ENCODE data around the gene MAP2. TPM values are rescaled to one million over a fixed set of nuclear protein-coding genes. Genes with fewer than 3 reads are reported as not detected.

MAP2 gene
- total and polyA plus RNA-seq, 2 of the 13 experiments (the other 11 are each of a cell fraction or from before 2014, with no cell fraction given) = 0.08 TPM; not detected in 1

DNA sequence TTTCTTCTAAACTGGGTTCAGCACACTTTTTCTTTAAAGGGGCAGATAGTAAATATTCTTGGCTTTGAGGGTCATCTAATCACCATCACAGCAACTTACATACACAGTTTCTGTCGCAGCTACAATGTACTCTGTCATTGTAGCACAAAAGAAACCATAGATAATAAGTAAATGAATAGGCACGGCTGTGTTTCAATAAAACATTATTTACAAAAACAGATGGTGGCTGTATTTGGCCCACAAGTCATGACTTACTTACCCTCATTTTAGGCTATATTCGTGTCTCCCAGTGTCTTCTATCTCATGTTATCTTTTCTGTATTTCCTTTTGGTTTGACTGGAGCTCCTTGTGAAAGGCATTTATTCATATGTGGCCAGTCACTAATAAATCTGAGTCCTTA is 168.3 kb downstream of the MAP2 start:
- Histone ChIP-seq H3K4me1 (ENCODE audit: insufficient read depth, low read length) (no peaks in the 10 kb centered on the region), H3K4me3 (replicated peaks in 1 of 3; ENCODE audit: insufficient read depth in 1 of 3, low read depth in 2 of 3, low read length in 3 of 3) (no peak overlapping the region), H4K20me1 (ENCODE audit: insufficient read depth, low read length) (no peaks in the 10 kb centered on the region), H3K79me2 (ENCODE audit: insufficient read depth, low read length) (no peaks in the 10 kb centered on the region), H3K9me3 (ENCODE audit: low read length) (no peaks in the 10 kb centered on the region), H3K9ac (ENCODE audit: insufficient read depth, low read depth, low read length) (no peak overlapping the region), H2AFZ (ENCODE audit: low read length) (no peak overlapping the region), H3K27ac (ENCODE audit: extremely low read length, insufficient read depth, low read length) (no peak overlapping the region), H3K36me3 (replicated peaks in 1 of 2; ENCODE audit: control insufficient read depth in 1 of 2, insufficient read depth in 2 of 2, low read length in 2 of 2) (no peaks in the 10 kb centered on the region), H3K4me2 (ENCODE audit: low read depth, low read length) (no peak overlapping the region), H3K27me3 (ENCODE audit: control insufficient read depth in 1 of 2, insufficient read depth in 2 of 2, low read length in 2 of 2) (no peaks in the 10 kb centered on the region)
- in situ Hi-C loops (cut with HindIII; ENCODE audit: extremely low pct_ligation_motif_present, low pct_unique_long_range_greater_than_20kb) (no loop called here), intact Hi-C loops (cut with micrococcal nuclease; ENCODE audit: unreplicated experiment) (no loop called here)
- ChIA-PET POLR2A (no interaction called here), CTCF (ENCODE audit: low intra/inter-chr PET ratio, low total read pairs) (no interaction called here)
- DNase-seq (ENCODE audit: low spot score) = no peak
- no TSS peak for BruUV-seq (replicated peaks)
- no peak for FAIRE-seq
- TF ChIP-seq E2F5 (CRISPR knock-in tag; conservative IDR thresholded peaks at IDR 0.05) (no peak), ETS1 (CRISPR knock-in tag; IDR thresholded peaks at IDR 0.05) (no peak), THAP7 (CRISPR knock-in tag; IDR thresholded peaks at IDR 0.05) (no peak), FOSL1 (CRISPR knock-in tag; IDR thresholded peaks at IDR 0.05; ENCODE audit: borderline replicate concordance) (no peak), JUNB (CRISPR knock-in tag; IDR thresholded peaks at IDR 0.05; ENCODE audit: borderline replicate concordance) (no peak), SKI (IDR thresholded peaks at IDR 0.05; ENCODE audit: partially characterized antibody) (no peak)
- WGBS (ENCODE audit: low lambda C conversion rate) = under 1% methylated on average over 3 of the region's 3 CpGs
- no peak for ATAC-seq

All from HepG2 (cell line).